Right lobe of liver (tissue), 4 donors: ENCODE results near the gene NPLOC4.

ENCODE experiments used
- POLR2A ChIP-seq: fragments of 450-650 bp; IDR thresholded peaks from one replicate; pipeline ENCODE4 v1.6.1; 2017; ENCODE audit warnings: antibody characterized with exemption, mild to moderate bottlenecking
- TF ChIP-seq, protein P1 (sequence below), 4 donors: fragments of 200-600 bp in 3 of 4; fragments of 450-650 bp in 1 of 4; IDR thresholded peaks; one replicate each; pipeline versions ENCODE4 v1.5.1 to v1.8.0; 2016 to 2022; ENCODE audit warnings: antibody characterized with exemption in 4 of 4, mild to moderate bottlenecking in 2 of 4
- donor health status: DM: no; HTN: no; CAD: no.
- donor health status: DM: no; HTN: no; CAD: no.
- donor health status: DM: no; HTN: yes; CAD: no.

DNA sequence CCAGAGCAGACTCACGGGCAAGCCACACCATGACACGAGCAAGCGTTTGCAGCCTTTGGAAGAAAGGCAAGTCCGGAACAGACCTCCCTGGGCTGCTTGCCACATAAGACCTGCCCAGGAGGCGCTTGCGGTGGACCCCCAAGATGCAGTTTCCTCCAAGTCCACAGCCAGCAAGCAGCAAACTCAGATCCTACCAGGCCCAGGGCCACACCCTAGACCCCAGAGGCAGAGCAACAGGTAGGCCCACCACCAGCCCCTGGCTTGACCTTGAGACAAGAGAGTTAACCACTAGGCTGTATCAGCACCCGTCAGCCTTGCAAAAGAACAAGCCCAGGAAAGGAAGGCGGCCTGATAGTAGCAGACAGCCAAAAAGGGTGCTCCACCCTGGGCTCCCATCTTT is 87.1 kb downstream of the NPLOC4 start:
- TF ChIP-seq, protein P1, sequence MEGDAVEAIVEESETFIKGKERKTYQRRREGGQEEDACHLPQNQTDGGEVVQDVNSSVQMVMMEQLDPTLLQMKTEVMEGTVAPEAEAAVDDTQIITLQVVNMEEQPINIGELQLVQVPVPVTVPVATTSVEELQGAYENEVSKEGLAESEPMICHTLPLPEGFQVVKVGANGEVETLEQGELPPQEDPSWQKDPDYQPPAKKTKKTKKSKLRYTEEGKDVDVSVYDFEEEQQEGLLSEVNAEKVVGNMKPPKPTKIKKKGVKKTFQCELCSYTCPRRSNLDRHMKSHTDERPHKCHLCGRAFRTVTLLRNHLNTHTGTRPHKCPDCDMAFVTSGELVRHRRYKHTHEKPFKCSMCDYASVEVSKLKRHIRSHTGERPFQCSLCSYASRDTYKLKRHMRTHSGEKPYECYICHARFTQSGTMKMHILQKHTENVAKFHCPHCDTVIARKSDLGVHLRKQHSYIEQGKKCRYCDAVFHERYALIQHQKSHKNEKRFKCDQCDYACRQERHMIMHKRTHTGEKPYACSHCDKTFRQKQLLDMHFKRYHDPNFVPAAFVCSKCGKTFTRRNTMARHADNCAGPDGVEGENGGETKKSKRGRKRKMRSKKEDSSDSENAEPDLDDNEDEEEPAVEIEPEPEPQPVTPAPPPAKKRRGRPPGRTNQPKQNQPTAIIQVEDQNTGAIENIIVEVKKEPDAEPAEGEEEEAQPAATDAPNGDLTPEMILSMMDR (IDR thresholded peaks at IDR 0.05), result no peak
- no peak for TF ChIP-seq POLR2A
